Measurements from ENCODE around the gene NRG2.

Gene NRG2

DNA sequence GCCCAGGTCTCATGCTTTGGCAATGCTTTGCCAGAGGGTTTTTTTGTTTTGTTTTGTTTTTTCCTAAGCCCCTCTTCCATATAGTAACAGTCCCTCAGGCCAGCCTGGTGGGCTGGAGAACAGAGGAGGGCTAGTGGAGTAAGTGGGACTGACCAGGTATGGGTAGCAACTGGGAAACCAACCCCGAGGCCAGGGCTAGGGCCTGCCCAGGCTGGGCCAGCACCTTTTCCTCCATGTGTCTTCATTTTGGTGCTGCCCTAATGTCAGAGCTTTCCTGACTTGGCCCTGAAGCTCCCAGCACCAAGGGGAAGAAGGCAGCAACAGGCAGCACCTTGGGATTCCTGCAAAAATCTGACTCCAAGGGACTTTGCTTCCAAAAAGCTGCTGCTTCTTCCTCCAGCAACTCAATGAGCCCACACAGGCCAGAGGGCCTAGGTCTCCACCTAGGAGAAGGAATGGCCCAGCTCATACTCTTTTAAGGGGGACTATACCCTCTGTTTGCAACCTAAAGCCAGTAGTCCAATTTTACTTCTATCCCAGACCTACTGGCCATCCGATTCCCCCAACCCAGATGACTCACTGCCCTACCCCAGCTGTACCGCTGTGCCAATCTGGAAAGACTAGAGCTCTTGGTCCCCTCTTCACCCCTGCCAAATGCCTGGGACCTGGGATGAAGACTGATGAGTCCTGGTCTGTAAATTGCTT is 142.4 kb downstream of the NRG2 start:
- DNase-seq: no peak

DNA sequence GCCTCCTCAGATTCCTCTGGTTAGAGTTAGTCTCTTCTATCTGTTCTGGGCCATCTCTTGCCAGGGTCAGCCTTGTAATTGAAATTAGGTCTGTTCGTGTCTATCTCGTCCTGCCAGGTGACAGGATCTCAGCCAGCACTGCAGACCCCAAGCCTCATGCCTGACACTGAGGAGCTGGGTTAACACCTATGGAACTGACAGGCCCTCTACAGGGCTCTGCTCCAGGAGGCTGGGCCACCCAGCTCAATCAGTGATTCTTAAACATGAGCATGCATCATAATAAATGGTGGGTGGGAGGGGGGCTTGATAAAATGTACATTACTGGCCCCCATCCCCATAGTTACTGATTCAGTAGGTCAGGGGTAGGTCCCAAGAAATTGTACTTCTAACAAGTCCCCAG is 144.1 kb downstream of the NRG2 start:
- no peak for DNase-seq

DNA sequence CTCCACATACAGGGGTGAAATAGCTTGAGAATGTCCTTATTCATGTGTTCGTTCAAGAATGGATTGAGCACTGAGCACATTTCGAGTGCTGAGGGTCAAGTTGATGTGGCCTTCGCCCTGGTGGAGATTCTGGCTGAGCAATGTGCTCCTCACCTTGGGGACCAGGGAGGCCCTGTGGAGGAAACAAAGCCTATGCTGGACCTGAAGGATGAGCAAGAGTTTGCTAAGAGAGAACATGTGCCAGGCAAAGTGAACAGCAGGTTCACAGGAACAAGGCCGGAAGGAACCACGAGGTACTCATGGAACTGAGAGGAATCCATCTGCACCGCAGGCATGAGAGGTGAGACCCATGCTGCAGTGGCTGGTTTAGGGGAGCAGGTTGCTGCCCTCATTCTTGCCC is 145.1 kb downstream of the NRG2 start:
- no peak for DNase-seq

DNA sequence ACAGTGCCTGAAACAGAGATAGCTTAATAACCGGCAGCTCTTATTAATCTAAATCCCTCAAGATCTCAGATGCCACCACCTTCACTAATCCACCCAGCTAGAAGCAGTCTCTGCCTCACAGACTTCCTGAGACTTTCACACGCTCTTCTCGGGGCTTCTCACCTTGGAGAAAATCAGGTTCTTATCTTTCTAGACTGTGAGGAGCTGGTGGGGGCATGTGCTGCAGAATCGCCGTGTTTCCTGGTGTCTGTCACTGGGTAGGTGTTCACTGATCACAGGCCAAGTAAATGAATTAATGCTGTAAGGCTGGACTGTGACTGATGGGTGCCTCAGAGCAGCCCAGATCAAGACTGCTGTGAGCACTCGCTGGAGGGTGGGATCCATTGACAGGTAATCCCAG is 145.8 kb downstream of the NRG2 start:
- DNase-seq: no peak

DNA sequence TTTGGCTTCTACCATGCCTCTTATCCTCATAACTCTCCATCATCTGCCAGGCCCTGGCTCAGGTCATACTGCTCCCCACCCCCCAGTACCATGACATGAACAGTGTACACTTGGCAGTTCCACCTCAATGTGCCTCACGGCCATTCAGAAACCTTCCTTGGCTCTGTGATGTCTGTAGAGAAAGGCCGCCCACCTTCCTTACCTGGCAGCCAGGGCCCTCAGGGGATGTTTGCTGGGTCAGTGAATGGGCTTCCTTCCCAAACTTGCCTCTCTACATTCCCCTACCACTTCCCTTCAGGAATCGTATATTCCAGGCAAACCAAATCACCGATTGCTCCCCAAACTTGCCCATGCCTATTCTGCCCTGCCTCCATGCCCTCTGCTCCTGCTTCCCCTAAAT is 146.4 kb downstream of the NRG2 start:
- DNase-seq: no peak

DNA sequence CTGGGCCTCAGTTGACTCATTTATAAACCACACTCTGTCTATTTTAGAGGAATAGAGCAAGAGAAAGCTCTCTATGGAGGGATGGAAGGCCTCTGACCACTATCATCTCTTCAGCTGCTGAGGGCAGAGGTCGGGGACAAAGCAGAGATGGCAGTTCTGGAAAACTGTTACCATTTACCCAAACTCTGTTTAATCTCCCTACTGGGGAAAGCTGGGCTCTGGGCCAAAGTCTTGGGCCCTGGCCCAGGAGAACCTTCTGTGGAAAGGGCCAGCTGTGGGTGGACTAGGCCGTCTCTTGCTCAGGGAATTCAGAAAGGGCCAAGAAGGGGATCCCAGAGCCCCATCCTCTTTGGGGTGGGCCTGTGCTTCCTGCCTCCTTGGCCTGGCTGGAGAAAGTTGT is 147.5 kb downstream of the NRG2 start:
- DNase-seq: no peak

DNA sequence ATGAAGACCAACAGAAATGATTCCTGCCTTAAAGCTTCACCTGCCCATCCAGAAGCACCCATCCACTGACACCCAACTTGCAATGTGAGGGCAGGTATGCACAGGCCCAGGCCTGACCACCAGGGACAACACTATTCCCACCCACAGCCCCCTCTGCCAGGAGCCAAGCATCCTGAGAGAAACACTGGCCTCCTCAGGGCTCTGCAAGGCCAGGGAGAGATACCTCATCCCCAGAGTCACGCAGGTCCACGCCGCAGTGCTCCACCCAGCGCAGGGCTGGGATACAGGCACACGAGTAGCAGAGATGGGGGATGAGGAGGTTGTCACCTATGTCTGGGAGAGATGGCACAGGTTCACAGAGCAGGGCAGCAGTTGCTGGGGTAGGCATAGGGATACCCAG is 148.1 kb downstream of the NRG2 start:
- DNase-seq: no peak

DNA sequence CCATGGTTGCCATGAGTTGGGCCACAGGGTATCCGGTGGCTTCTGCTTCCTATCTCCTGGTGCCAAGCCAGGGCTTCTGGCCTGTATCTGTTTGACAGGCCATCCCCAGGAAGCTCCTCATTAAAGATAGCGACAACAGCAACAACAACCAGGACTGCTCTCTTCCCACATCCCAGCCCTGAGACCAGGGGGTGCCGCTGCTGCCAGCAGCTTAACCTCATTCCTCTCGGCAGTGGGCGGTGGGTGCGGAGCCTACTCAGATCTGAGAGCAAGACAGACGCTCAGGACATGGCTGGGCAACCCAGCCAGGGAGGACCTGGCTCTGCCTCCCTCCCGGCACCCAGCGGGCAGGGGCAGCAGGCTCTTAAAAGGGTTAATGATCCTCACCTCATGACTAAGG is 149.2 kb downstream of the NRG2 start:
- DNase-seq: no peak

DNA sequence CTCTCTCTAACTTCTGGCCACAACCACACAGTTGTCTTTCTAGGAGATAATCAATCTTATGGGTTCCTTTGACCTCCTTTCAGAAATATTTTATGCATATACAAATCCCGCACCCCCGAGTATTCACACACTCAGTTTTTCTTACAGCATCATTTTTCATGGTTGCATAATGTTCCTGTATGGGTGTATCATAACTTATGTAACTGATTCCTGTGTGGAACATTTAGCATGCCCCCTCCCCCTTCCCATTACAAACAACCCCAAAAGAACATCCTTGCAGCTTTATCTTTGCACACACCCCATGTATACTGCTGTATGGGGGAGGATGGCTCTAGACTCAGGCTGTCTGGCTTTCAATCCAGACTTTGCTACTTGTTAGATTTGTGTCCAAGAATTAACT is 153.7 kb downstream of the NRG2 start:
- DNase-seq: no peak

DNA sequence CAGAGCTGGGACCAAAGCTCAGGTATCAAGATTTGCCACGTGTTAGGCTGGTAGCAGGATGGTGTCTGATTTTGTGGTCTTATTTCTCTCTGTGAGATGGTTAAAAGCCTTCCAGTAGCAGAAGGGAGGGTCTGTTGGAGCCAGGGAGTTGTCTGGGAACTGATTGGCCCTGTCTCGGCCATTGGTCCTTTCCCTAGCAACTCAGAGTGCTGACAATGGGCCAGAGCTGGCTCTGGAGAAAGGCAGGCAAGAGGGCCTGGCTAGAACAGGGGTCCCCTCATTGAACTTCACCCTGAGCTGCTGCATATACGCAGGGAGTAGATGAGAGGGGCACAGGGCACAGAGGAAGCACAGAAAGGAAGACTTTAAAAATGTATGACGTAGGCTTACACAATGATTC is 154.7 kb downstream of the NRG2 start:
- no peak for DNase-seq

DNA sequence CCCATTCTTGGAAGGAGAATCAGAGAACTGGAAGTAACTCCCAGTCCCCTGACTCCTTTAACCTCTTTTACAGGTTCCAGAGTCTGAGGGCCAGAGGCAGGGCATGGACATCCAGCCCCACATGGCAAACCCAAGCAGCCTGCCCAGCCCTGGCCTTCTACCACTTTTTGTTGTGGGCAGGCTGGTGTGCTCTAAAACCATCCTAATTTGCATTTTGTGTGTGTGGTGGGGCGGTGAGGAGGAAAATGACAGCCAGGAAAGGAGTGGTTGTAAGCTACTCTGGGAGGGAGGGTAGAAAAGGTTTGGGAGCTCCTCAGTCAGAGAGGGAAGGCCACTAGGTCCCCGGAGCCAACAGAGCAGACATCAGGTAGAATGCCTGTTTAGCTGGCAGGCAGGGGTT is 156.9 kb downstream of the NRG2 start:
- DNase-seq: no peak

DNA sequence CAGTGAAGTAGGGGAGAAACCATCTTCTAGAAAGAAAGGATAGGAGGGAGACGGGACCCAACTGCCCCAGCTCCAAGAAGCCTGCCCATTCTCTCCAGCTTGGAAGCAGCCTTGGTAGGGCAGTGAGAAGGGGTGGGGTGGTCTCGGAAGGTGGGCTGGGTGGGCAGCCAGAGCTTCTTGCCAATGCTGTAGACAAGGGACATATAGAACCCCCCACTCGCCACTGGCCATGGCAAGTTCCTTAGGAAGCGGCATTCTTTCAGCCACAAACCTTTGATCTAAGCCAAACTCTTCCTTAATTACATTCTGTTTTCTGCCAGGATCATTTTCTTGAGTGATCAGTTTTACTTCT is 157.3 kb downstream of the NRG2 start:
- no peak for DNase-seq

DNA sequence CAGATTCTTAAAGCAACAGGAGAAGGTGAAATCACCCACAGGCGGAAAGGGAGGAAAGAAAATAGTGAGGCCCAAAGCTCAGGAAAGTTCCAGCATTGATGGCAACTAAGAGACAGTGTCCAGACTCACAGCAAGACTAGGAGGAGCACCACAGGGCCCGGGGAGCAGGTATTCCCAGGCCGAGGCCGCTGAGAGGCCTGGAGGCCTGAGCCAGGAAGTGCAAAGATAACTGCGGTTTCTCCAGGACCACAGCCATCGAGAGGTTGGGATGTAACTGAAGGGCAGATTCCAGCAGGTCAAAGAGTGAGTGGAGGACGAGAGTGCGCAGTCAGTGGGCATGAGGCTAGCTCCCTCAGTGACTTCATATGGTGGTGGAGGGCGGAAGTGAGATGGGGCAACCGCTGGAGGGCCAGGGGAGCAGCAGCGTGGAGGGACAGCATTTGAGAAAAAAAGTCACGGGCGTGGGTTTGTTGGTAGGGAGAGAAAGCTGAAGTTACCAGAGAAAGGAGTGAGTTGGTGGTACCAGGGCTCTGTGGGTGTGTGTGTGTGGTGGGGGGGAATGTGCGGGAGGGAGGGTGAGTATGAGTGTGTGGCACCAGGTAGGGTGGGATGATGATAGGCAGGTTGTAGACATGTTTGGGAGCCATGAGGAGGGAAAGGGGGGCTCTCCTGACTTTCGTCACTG is 157.8 kb downstream of the NRG2 start:
- no peak for DNase-seq

DNA sequence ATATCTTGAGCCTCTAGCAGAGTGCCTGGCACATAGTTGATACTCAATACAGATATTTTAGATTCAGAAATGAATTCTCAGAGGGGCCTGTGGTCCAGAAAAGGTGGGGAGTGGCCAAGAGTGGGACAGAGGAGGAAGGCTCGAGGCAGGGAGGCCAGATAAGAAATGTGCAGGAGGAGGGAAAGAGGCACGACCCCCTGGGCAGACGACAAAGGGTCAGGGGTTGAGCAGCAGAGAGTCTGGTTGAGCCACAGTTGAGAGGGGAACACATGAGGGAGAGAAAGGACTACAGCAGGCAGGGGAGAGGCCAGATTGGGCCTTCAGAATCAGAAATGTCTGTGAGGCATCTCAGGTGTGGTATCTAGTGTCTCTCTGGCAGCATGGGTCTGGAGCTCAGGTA is 158.4 kb downstream of the NRG2 start:
- no peak for DNase-seq

DNA sequence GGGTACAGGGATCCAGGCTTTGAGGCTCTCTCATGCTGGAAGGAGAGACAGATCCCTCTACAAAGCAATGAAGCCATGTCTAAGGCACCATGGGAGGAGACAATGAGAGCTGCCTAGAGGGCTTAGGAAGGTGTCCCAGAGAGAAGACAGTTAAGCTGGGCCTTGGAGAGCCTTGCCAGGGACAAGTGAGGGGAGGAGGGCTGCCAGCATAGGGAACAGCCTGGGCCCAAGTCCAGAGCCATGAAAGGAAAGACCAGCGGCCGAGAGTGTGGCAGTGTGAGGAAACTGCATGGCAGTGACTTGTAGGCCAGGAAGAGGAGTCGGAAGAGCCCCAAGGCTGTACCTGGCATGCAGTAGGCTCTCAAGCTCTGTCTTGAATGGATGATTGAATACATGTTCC is 159.0 kb downstream of the NRG2 start:
- no peak for DNase-seq

DNA sequence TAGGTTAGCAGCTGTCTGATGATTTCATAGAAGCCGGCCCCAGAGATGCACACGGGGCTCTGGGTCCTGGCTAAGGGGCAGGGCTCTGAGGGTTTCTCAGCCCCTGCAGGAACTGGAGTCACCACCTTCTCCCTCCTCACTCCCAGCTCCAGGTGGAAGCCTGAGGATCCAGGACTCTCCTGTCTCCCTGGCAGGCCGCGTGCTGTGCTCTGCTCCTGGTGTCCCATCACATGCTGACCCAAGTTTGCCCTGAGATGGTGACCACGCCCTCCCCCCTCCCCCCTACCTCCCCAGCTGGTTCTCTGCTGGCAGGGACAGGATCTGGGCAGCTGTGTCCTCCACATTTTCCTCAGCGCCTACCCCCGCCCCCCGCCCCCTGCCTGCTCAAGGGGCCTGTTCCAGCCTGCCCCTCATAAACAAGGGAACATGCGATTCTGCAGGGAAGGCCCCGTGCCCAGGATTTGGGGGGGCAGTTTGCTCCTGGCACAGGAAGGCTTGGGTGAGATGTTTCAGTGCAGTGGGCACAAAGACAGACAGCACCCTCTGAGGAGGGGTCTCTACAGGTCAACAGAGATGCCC is 160.0 kb downstream of the NRG2 start:
- no peak for DNase-seq

DNA sequence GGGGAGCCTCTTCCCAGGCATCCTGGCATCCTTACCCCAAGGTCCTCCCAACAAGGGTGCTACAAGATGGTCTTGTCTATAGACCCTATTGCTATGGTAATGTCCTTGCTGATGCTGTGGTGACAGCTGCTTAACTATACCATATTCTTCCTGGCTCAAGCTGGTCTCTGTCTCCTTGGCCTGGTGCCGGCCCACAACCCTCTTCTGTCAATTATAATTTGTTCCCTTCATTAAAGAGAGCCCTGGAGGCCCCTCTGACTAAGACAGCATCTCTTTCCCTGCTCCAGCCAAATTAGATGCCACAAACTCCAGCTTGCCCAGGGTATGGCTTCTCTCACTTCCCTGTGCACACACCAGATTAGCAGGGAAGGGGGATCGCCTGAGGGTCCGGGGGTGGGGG is 160.8 kb downstream of the NRG2 start:
- DNase-seq: no peak

DNA sequence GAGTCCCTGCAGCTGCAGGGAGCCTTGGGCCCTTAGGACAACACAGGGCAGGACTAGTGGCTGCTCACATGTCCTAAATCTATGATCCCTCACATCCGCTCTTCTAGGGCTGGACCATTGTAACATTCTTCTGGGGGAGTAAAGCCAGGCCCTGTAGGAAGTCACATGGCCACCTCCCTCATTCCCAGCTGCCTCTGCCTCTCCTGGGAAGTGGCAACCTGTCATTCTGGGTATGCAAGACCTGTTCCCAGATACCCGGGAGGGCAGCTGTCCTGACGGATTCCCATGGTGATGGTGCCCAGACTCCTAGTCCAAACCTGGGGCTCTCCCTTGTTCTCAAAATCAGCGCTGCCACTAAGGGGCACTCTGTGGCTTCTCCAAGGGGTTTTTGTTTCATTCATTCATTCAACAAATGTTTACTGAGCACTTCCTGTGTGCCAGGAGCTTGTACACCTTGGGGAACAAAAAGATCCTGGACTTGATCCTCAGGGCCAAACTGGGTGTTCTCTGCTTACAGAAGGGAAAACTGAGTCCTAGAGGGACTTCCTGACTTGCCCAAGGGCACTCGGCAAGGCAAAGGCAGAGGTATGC is 161.9 kb downstream of the NRG2 start:
- no peak for DNase-seq

DNA sequence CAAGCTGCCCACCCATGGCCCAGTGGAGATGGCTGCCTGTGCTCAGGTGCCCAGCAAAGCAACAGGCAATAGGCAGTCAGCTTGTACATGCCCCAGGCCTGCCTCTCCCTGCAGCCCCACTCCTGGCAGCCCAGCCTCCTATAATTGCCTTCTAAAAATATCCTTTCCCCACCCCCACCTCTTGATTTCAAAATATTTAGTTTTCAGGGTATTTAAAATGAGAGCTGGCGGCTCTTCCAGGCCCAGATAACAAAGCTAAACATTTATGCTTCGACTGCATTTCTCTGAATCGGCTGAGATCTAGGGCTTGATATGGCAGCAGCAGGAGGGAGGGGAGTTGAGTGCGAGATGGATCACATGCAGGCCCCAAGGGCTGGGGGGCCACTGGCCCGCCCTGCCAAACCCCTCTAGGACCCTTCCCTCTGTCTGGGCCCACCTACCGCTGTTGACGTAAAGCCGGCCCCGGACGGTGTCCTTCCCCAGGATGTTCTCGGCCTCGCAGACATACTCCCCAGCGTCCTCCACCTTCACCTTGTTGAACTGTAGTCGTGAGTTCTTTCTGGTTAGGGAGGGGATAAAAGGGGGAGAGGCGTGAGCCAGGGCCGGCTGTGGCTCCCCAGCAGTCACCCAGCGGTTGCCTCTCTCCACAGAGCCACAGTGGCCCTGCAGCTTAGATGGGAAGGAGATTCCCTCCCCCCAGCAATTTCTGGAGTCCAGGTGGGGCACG is 162.5 kb downstream of the NRG2 start:
- no peak for DNase-seq

DNA sequence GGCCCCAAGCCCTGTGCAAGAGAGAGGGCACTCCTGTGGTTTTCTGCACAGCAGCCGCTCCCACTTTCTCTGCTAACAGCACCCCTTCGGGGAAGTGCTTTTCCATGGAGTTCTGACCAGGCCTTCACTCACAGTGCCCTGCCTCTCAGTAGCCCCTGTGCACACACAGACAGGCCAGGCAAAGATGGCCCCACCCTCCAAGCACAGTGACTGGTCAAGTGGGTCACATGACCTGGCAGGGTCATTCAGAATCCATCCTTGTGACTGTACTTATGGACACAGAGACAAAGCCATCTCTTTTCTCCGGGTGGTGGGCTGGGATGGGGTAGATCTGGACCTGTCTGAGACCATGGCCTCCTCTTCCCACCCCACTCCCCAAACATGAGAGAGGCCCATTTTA is 165.0 kb downstream of the NRG2 start:
- no peak for DNase-seq

DNA sequence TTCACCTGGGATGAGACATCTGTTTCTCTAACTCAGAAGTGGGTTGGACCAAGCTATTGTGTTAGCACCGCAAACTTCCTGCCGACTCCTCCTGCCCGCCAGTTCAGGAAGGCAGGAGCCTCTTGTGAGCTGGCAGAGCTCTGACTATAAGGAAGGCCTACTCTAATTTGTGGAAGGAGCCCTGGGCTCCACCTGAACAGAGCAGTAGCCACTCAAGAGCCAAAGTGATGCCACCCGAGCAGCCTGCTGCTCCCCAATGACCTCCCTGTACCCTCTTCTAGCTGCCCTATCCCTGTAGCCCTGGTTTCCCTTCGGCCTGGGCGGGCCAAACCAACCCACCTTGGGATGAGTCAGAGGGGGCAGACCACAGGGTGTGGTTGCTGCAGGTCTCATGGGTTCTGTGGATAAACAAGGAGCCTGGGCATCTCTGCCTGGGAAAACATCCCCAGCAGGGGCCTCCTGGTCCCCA is 165.9 kb downstream of the NRG2 start:
- DNase-seq: no peak

DNA sequence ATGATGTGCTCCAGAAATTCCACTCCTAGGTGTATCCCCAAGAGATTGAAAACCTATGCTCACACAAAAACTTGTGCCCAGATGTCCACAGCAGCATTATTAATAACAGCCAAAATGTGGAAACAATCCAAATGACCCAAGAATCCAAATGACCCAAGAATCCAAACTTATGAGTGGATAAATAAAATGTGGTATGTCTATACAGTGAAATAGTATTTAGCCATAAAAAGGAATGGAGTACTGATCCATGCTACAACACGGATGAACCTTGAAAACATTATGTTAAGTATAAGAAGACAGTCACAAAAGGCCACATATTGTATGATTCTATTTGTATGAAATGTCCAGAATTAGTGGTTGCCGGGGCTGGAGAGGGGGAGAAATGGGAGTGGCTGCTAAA is 167.1 kb downstream of the NRG2 start:
- DNase-seq: no peak
